ENCODE measurements around the gene PRKX.
"Not testable (repeated sequence)": the region's sequence is repeated elsewhere in the genome, so short reads cannot be mapped to it uniquely, and the experiment has no call there.

The PRKX gene

DNA sequence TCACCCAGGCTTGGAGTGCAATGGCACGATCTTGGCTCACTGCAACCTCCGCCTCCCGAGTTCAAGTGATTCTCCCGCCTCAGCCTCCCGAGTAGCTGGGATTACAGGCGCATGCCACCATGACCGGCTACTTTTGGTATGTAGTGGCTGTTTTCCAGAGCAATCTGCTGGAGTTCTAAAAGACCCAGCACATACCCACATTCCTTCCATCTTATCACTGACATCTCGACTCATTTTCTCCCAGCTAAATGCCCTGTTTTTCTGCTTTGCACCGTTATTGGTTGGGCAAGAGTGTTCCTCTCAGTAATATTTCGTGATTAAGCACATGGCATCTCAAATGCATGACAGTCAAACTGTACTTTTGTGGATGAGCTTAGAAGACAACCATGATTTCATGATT is 53.7 kb downstream of the PRKX start:
- DNase-seq (ENCODE audit: low spot score) = no peak
- TF ChIP-seq, protein P1, sequence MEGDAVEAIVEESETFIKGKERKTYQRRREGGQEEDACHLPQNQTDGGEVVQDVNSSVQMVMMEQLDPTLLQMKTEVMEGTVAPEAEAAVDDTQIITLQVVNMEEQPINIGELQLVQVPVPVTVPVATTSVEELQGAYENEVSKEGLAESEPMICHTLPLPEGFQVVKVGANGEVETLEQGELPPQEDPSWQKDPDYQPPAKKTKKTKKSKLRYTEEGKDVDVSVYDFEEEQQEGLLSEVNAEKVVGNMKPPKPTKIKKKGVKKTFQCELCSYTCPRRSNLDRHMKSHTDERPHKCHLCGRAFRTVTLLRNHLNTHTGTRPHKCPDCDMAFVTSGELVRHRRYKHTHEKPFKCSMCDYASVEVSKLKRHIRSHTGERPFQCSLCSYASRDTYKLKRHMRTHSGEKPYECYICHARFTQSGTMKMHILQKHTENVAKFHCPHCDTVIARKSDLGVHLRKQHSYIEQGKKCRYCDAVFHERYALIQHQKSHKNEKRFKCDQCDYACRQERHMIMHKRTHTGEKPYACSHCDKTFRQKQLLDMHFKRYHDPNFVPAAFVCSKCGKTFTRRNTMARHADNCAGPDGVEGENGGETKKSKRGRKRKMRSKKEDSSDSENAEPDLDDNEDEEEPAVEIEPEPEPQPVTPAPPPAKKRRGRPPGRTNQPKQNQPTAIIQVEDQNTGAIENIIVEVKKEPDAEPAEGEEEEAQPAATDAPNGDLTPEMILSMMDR (IDR thresholded peaks at IDR 0.05; ENCODE audit: borderline replicate concordance, control extremely low read depth, extremely low read depth, insufficient read depth, missing control alignments) = no peak
- in situ Hi-C loops (cut with MboI; ENCODE audit: low sequenced_read_pairs, unreplicated experiment) = no loop called here

GRCh38 chrX:3655181-3655580 is 58.3 kb downstream of the PRKX start:
- TF ChIP-seq, protein P1 (IDR thresholded peaks at IDR 0.05; ENCODE audit: borderline replicate concordance, control extremely low read depth, extremely low read depth, insufficient read depth, missing control alignments) = no peak
- DNase-seq (ENCODE audit: low spot score) = no peak
- in situ Hi-C loops (cut with MboI; ENCODE audit: low sequenced_read_pairs, unreplicated experiment) = no loop called here

- TF ChIP-seq, protein P1 (IDR thresholded peaks at IDR 0.05; ENCODE audit: borderline replicate concordance, control extremely low read depth, extremely low read depth, insufficient read depth, missing control alignments) = no peak
- DNase-seq (ENCODE audit: low spot score) = no peak
- in situ Hi-C loops (cut with MboI; ENCODE audit: low sequenced_read_pairs, unreplicated experiment) = no loop called here
Observed at GRCh38 chrX:3653111-3653510, 60.3 kb downstream of the PRKX start.

DNA sequence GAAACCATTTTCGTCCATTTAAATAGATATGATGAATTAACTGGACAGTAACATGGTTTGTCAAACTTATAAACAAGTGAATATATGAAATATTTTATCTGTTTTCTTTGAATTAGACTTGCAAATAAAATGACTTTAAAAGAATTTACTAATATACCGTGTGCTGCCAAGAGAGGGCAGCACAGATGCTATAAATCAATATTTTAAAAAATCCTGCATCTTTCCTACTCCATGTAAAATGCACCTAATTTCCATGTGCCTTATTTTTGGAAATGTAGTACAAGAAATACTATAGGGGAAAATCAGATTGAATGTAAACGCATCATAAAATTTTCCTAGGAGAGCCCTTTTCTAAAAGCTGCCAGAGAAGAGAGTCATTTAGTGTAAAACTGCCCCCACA is 62.2 kb downstream of the PRKX start:
- in situ Hi-C loops (cut with MboI; ENCODE audit: low sequenced_read_pairs, unreplicated experiment) = no loop called here
- DNase-seq (ENCODE audit: low spot score) = no peak

GRCh38 chrX:3648084-3648483 is 65.4 kb downstream of the PRKX start:
- in situ Hi-C loops (cut with MboI; ENCODE audit: low sequenced_read_pairs, unreplicated experiment) = loop anchor here (10.0 to 25.0 kb wide), 2 partner anchors 157 to 611 kb away; partner anchors contain the start of gene ARSF
- DNase-seq (ENCODE audit: low spot score) = no peak
- TF ChIP-seq, protein P1 (IDR thresholded peaks at IDR 0.05; ENCODE audit: borderline replicate concordance, control extremely low read depth, extremely low read depth, insufficient read depth, missing control alignments) = no peak

More for the DNA sequence above, 62.2 kb downstream of the PRKX start:
- TF ChIP-seq, protein P1 (IDR thresholded peaks at IDR 0.05; ENCODE audit: borderline replicate concordance, control extremely low read depth, extremely low read depth, insufficient read depth, missing control alignments) = peak; percentile 47

DNA sequence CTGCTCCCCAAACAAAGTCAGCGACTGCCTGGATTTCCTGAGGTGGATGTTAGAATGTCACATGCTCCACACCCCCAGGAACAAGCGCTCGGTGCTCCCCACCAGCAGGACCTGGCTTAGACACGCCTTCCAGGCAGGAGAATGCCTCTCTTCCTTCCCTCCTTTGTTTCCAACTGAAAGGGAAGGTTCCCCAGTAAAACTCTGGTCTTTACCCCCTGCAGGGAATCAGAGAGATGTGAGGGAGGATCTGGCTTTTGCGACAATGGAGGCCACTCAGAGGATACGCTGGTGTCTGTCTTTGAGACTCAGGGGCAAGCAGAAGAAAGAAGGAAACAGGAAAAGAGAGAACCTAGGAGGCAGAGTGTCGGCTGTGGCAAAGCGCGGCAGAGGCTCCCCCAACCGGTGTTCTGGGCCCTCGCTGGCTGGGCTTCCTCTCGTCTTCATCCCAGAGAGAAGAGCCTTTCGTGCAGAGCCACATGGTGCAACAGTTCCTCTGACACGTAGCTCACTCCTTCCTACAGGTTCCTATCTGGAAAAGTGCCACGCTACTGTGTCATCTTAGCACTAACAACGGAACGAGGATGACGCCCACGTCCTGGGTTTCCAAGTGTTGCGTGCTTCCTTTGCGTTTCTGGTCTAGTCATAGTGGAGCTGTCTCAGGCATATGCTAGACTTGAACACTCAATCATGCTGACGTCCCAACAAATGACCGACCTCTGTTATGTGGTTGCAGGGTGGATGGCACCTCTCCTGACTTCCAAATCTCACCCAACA is 73.4 kb downstream of the PRKX start:
- not testable (repeated sequence) for DNase-seq (ENCODE audit: low spot score)
- in situ Hi-C loops (cut with MboI; ENCODE audit: low sequenced_read_pairs, unreplicated experiment) = loop anchor here (10.0 to 25.0 kb wide), 2 partner anchors 165 to 603 kb away; partner anchors contain the start of gene ARSF

- DNase-seq (ENCODE audit: low spot score) = no peak
- in situ Hi-C loops (cut with MboI; ENCODE audit: low sequenced_read_pairs, unreplicated experiment) = loop anchor here (25.0 kb wide), 1 partner anchor 602 kb away; the partner anchor contains the start of gene ARSF
- TF ChIP-seq, protein P1 (IDR thresholded peaks at IDR 0.05; ENCODE audit: borderline replicate concordance, control extremely low read depth, extremely low read depth, insufficient read depth, missing control alignments) = no peak
Observed at GRCh38 chrX:3639236-3639635, 74.2 kb downstream of the PRKX start.

All from GM13976 (cell line).